Measurements from ENCODE around the gene SYCP2.

Gene SYCP2

GRCh38 chr20:59908855-59909254, 24.6 kb downstream of the SYCP2 start:
- Histone ChIP-seq H2AFZ (ENCODE audit: low read length) (no peak overlapping the region), H3K4me3 (ENCODE audit: low read depth, low read length, poor library complexity, severe bottlenecking) (no peak overlapping the region), H3K4me2 (ENCODE audit: low read length) (no peak overlapping the region), H3K36me3 (ENCODE audit: insufficient read depth, low read length) (no peaks in the 10 kb centered on the region), H3K4me1 (ENCODE audit: insufficient read depth, low read length, severe bottlenecking) (no peaks in the 10 kb centered on the region), H3K9ac (ENCODE audit: low read length) (no peak overlapping the region), H3K27ac (ENCODE audit: low read depth, low read length, poor library complexity, severe bottlenecking) (no peak overlapping the region), H3K9me2 (ENCODE audit: low read depth, low read length) (no peaks in the 10 kb centered on the region), H3K79me2 (ENCODE audit: insufficient read depth, low read length) (no peaks in the 10 kb centered on the region), H4K20me1 (ENCODE audit: insufficient read depth, low read length) (no peaks in the 10 kb centered on the region), H3K9me3 (ENCODE audit: low read length) (no peaks in the 10 kb centered on the region), H3K27me3 (ENCODE audit: insufficient read depth, low read length) (no peaks in the 10 kb centered on the region), H3F3A (ENCODE audit: insufficient read depth, low read length) (no peaks in the 10 kb centered on the region)
- TF ChIP-seq EZH2 (IDR thresholded peaks at IDR 0.05; ENCODE audit: borderline replicate concordance, low read length) = no peak
- no peak for TF ChIP-seq CTCF (IDR thresholded peaks at IDR 0.05; ENCODE audit: low read length)

- H3K9me2 ChIP-seq (ENCODE audit: low read depth, low read length) = no peaks in the 10 kb centered on the region
- no peak overlapping the region for H3K27ac ChIP-seq (ENCODE audit: low read depth, low read length, poor library complexity, severe bottlenecking)
- no peaks in the 10 kb centered on the region for H4K20me1 ChIP-seq (ENCODE audit: insufficient read depth, low read length)
- no peak overlapping the region for H3K9ac ChIP-seq (ENCODE audit: low read length)
- no peaks in the 10 kb centered on the region for H3K27me3 ChIP-seq (ENCODE audit: insufficient read depth, low read length)
- H3K9me3 ChIP-seq (ENCODE audit: low read length) = no peaks in the 10 kb centered on the region
- no peaks in the 10 kb centered on the region for H3K36me3 ChIP-seq (ENCODE audit: insufficient read depth, low read length)
- no peak overlapping the region for H2AFZ ChIP-seq (ENCODE audit: low read length)
- TF ChIP-seq CTCF (IDR thresholded peaks at IDR 0.05; ENCODE audit: low read length) = no peak
- no peak for TF ChIP-seq EZH2 (IDR thresholded peaks at IDR 0.05; ENCODE audit: borderline replicate concordance, low read length)
- no peak overlapping the region for H3K4me2 ChIP-seq (ENCODE audit: low read length)
- H3K4me1 ChIP-seq (ENCODE audit: insufficient read depth, low read length, severe bottlenecking) = no peaks in the 10 kb centered on the region
- H3F3A ChIP-seq (ENCODE audit: insufficient read depth, low read length) = no peaks in the 10 kb centered on the region
- H3K79me2 ChIP-seq (ENCODE audit: insufficient read depth, low read length) = no peaks in the 10 kb centered on the region
- no peak overlapping the region for H3K4me3 ChIP-seq (ENCODE audit: low read depth, low read length, poor library complexity, severe bottlenecking)
Measured at GRCh38 chr20:59903621-59904020, 29.8 kb downstream of the SYCP2 start.

GRCh38 chr20:59902470-59902869, 31.0 kb downstream of the SYCP2 start:
- Histone ChIP-seq H3K9ac (ENCODE audit: low read length) (no peak overlapping the region), H3F3A (ENCODE audit: insufficient read depth, low read length) (no peaks in the 10 kb centered on the region), H3K4me1 (ENCODE audit: insufficient read depth, low read length, severe bottlenecking) (no peaks in the 10 kb centered on the region), H4K20me1 (ENCODE audit: insufficient read depth, low read length) (no peaks in the 10 kb centered on the region), H3K9me2 (ENCODE audit: low read depth, low read length) (no peaks in the 10 kb centered on the region), H3K36me3 (ENCODE audit: insufficient read depth, low read length) (no peaks in the 10 kb centered on the region), H3K79me2 (ENCODE audit: insufficient read depth, low read length) (no peaks in the 10 kb centered on the region), H3K27me3 (ENCODE audit: insufficient read depth, low read length) (no peaks in the 10 kb centered on the region), H3K4me2 (ENCODE audit: low read length) (no peak overlapping the region), H3K4me3 (ENCODE audit: low read depth, low read length, poor library complexity, severe bottlenecking) (no peak overlapping the region), H3K27ac (ENCODE audit: low read depth, low read length, poor library complexity, severe bottlenecking) (no peak overlapping the region), H3K9me3 (ENCODE audit: low read length) (no peaks in the 10 kb centered on the region), H2AFZ (ENCODE audit: low read length) (no peak overlapping the region)
- TF ChIP-seq CTCF (IDR thresholded peaks at IDR 0.05; ENCODE audit: low read length) = no peak
- no peak for TF ChIP-seq EZH2 (IDR thresholded peaks at IDR 0.05; ENCODE audit: borderline replicate concordance, low read length)
